HG03103 (cell line): ENCODE results near the gene FRMPD4.

Source experiments
- ATAC-seq: cut with Tn5 transposase; IDR thresholded peaks from one replicate; pipeline ENCODE4 v1.9.1; 2021; ENCODE audit warnings: low read depth; ENCODE audit not compliant: unreplicated experiment

Gene FRMPD4

DNA sequence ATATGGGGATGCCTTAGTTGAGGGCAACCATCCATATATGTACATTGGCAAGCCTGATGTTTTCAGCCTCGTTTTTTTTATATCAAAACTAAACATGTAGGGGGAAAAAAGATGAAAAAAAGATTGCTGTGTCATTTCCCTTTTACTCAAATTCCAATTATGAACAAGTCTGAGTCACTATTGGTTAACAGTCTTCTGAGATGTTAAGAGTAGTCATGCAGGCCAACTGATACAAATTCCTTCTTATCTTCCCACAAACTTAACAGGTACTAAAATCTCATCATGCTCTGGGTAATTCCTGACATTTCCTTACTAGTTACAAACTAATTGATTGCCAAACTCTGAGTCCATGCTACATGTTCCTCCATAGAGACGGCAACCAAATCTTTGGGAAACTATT, 222.1 kb downstream of the FRMPD4 start:
- ATAC-seq = no peak

DNA sequence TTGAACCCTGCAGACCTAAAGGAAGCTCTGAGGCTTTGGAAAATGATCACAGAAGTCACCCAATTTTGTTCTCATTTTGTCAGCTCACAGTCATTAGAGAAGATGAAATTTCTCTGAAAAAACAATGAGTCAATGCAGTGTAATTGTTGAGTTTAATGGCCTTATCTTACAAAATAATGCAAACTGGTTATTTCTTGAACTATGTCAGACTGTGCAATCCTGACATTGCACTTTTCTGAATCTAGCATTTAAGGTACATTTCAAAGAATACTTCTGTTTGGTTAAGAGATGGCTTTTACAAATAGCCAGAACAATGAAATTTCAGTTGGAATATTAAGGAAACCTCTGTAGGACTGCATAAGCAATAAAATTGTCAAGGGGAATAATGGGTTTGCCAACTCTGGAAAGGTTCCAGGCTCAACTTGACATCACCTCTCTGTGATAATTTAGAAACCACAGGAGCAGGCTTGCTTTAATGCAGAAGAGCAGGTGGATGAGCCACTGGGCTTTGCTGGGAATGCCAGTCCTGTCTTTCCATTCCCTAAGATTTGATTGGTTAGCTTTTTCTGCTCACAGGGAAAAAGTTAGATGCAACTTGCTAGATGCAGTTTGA, 222.8 kb downstream of the FRMPD4 start:
- ATAC-seq = no peak

DNA sequence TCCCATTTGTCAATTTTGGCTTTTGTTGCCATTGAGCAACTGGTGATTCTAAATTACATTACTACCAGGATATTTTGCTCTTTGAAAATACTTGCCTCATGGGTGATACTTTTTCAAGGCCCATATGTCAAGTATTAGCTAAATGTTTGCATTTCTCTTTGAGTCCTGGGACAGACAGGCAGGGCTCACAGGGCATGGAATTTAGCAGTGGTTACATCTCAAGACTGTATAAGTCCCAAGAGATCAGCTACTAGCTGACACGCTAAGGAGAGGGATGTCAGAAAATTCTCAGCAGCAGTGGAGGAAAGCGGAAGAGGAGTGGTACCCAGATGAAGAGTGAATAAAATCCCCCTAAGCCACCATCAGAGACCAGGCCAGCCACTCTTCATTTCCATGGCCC, 224.9 kb downstream of the FRMPD4 start:
- ATAC-seq = no peak

DNA sequence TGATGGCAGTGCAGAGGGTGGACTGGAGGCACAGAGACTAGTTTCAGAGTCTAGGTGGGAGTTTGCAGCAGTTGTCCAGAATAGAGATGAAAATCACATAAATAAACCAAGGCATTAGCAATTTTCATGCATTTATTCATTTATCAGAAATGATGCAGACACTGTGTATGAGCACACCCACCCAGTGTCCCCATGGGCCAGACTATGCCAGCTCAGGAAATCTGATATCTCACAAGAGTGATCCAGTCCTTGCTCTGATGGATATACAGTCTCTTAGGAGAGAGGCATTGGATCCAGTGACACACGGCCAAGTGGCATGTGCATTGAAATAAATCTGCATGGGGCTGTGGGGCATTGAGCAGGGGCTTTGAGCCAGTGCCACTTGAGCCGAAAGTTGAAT, 228.2 kb downstream of the FRMPD4 start:
- no peak for ATAC-seq

DNA sequence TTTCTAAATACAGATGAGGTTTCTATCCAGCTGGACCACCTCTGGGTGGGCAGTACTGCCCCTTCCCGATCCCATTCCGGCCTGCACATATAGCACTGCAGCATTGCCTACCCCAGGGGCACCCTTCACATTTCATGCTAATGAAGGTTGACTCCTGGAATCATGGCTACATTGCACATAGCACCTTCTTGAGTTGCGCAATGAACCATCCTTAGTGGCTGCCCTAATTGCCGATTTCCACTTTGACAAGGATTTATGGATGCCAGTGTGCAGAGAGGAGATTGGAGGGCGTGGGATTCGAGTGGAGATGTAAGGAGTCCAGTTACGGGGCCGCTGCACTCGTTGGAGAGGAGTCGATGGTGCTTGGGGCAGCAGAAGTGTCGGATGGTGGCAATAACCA, 229.0 kb downstream of the FRMPD4 start:
- no peak for ATAC-seq

DNA sequence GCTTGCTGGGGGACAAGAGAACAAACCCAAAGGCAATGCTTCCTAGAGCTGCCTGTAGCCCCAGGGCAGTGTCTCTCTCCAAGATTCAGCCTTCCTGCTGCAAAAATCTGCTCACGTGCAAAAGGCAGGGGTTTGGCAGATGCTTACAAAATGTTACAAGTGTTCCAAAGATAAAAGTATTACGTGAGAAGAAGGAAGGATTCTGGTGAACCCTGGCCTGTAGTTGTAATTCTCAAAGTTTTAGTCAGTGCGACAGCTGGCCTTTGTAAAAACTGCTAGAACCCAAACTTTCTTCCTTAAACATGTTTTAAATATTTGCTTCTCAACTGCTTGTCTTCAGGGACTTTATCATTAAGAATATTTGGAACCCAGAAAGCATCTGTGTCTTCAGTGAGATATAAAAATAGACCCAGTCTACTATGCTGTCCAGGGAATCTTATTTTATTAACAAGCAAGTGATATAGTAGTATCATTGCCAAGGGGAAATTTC, 232.3 kb downstream of the FRMPD4 start:
- no peak for ATAC-seq

DNA sequence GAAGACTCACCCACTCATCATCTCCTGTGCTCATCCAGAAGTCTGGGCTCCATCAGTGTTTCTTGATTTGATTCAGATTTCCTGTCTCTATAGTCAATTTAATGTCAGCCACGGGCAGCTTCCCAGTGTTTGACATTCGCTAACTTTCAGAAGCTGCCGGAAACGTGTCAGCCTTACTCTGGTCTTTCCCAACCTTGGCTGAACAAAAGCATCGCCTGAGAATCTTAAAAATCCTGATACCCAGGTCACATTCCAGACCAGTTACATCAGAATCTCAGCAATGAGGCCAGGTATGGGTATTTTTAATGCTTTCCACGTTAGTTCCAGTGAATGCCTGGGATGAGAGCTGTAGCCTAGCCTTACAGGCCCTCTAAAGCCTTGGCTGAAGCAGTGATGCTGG, 233.8 kb downstream of the FRMPD4 start:
- no peak for ATAC-seq

DNA sequence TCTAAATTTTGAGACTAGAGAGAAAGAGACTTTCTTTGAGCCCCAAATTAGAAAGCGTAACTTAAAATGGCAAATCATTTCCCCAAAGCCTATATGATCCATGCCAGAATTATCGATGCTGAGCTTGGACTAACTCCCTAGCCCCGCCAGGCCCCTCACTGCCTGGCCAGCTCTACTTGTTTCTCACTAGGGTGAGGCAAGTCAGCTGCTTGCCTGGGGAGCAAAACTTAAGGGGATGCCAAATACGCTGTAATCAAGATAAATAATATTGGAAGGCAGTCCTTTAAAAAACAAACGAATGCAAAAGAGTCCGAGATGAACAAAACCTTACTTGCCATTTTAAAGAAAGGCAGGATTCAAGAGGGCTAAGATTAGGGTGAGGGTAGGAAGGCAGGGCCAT, 236.0 kb downstream of the FRMPD4 start:
- no peak for ATAC-seq

DNA sequence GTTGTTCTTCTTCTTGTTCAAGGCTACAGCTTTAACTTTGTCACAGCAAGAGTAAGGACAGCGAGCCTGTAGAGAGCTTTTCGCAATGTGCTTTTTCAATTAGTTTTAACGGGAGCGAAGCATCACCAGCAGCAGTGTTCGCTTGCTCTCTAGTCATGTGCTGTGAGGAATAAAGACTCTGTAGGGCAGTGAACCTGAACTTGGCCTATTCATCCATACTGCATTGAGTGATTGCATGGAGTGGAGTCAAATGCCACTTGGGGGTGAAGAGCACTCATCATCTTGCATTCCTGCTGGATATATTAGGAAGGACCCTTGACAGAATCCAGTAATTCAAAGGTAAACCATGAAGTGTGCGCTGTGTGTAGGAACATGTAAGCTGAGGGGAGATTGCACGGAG, 240.0 kb downstream of the FRMPD4 start:
- no peak for ATAC-seq

DNA sequence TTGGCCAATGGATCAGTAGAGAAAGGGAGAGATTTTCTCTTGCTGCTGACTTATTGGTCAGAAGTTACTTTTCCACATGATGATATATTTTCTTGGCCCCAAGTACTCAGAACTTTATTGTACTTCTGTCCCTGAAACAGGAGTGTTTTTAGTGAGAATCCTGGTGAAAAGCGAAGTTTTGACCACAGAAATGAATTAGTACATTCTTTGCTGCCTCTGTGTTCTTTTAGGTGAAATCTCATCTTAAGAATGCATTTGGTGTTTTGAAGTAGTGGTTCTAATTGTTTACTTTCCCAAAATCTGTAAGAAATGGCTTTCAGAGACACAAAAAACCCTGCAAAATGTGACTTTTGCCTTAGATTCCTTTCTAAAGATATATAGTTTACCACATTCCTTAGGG, 240.4 kb downstream of the FRMPD4 start:
- no peak for ATAC-seq

DNA sequence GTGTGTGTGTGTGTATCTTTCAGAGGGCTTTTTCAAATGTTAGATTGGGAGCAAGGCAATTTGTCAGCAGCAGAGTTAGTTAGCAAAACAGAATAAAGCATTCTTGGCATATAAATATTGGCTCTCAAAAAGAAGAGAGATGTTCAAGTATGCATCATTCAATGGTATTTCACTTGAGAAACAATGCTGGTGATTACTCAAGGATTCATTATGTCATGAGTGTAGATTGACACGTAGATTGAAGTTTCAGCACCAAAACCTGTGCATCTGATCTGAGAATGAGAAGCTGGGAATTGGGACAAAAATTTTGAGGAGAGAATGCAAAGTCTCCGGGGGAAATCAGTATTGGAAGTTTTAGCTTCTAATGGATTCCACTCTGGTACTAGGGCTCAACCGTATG, 241.4 kb downstream of the FRMPD4 start:
- no peak for ATAC-seq

DNA sequence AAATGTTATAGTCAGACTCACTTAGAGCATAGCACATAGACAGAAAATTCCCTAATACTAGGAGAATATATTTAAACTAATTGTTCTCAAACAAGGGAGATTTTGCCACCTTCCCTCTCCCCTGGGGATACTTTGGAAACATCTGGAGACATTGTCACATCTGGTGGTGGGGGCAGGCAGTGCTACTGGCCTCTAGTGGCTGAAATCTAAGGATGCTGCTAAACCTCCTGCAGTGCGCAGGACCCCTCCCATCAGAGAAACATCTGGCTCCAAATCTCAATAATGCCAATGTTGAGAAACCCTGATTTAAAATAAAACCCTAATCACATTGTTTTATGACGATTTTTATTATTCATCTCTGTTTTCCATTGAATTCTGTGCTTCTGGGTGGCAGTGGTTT, 244.9 kb downstream of the FRMPD4 start:
- ATAC-seq = no peak

DNA sequence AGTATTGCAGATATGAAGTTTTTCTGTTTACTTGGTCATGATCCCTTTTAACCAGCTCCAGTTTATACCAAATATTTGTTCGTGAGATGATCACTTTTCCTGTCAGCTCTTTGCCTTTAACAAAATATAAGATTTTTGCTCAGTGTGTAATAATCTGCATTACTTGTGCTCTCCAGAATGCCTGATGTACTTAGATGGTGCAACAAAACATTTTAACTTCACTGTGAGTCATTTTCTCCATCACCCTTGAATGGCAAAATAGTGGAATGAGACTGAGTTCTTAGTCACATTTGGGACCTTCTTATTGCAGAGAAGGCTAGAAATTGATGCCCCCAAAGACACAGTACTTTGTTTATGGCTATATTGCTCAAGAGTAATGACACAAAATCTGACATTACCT, 252.0 kb downstream of the FRMPD4 start:
- no peak for ATAC-seq

DNA sequence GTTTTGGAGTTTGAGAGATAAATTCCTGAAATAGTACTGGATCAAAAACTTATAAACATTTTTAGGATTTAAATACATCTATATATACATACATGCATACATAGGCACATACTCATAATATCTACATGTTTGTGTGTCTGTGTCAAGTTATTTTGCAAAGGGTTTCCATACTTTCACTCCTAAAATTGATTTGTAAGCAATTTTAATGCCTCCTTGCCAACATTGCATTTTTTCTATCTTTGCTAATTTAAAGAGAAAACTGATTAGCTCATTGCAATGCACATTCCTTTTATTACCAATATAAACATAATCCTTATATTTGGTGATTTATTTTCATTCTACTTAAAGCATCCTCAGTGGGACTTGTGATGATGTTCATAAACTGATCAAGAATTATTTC, 258.3 kb downstream of the FRMPD4 start:
- ATAC-seq = no peak

DNA sequence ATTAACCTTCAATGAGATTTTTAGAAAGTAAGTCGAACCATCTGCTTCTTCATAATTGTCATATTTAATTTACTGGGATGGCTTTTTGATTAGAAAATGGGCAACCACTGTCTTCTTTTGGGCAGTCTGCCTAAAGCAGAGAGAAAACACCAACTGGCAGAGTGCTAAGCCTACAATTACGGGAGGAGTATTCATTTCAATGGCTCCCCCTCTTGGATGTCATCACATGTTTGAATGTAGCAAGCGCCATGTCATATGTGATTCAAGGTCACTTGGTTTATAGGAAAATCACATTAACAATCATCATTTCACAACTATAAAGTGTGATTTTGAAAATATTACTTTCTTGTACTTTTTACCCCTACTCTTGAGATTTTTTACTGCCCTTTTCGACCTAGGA, 261.9 kb downstream of the FRMPD4 start:
- no peak for ATAC-seq

DNA sequence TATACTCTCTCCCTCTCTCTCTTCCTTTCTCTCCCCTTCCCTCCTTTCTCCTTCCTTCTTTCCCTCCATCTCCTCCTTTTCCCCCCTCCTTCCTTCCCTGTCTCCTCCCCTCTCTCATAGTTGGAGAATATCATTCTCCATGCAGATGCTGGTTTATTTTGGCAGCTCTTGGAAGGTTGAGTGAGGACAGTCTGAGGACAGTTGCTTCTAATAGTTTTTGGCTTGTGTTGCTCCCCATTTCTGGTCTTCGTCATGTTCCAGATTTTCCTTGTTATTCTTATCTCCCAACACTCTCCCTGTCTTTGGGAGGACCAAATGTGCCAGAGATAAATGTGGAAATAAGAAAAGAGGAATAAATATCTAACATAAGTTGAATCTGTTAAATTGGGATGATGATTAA, 263.0 kb downstream of the FRMPD4 start:
- no peak for ATAC-seq

DNA sequence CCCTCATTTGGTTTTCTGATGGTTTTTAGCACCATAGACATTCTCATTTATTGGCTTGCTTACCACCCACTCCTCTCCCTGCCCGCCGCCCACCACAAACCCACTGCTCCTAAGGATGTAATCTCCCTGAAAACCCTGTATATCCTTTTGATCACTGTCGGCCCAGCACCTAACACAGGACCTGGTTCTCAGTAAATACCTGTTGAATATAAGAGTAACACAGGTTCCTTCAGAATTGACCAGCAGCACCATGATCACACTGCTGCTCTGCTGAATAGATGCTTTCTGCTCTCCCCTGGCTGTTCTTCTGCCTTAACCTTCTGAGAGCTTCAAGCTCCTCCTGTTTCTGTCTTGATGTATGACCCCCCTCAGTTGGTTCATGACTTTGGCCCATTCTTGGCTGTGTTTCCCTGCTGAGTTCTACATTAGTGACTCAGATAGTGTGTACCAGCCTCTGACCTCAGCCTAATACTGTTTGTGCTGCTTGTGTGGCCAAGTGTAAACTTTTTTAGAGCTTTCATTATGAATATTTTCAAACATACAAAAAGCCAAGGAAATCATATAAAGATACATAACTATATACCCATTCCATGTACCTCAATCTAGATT, 265.3 kb downstream of the FRMPD4 start:
- ATAC-seq = no peak

DNA sequence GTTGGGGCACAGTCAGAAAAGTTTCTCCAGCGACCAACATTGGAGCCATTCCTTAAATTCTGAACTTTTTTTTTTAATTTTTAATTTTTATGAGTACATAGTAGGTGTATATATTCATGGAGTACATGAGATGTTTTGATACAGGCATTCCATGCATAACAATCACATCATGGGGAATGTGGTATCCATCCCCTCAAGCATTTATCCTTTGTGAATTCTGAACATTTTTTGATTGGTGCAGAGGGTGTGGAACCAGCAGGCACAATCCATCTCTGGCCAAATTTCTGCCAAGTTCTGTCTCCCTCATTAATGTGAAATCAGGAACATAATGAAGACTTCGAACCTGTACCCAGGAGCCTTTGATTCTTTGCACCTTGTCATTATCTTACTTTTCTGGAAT, 267.0 kb downstream of the FRMPD4 start:
- ATAC-seq = no peak

DNA sequence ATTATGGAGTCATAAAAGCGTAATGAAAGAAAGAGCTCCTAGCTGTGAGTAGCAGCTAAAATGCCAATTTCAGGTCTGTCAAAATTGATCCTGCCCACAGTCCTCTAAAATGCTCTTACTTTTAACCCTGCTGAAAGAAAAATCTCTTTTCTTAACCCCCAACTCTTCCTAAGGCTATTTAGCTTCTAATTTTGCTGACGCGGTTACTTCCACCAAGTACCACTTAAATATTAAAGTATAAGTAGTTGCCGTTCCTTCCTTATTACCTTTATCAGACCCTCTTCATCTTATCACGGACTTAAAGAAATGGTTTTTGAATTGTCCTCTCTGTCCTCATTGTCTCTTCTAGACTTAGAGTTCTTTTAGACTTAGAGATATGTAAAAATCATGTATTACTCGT, 272.2 kb downstream of the FRMPD4 start:
- no peak for ATAC-seq

DNA sequence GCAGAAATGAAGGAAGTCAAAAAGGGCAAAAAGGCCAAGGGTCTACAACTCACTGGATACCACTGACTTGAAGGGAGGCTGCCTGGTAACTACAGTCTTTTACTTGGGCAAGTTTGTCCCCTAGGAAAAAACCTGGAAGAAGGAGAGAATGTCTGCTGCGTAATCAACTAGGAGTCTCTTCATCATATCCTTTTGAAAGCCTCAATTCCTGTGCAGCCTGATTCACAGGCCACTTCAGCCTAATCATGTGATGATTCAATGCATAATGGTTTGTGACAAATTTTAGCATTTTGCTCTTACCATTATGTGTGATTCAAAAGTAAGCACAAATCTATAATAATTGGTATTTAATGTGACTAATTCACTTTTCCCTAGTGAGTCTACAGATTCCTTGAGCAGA, 273.6 kb downstream of the FRMPD4 start:
- ATAC-seq = no peak

DNA sequence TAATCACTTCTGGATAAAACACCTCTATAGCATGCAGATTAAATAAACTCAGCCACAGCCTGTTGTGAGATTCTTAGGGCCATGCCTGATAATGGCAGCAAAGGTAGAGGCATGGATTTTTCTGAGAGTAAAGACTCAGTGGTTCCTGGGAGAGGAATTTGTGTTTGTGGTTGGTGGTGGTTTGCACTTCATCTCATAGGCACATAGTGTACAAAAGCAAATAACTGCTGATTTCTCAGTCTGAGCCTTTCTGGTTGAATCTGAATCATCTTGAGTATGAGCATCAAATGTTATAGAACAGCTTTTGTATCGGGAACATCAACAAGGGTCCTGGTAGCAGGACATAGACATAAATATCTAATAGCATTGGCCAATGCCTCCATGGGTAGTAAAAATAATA, 274.3 kb downstream of the FRMPD4 start:
- ATAC-seq = no peak

DNA sequence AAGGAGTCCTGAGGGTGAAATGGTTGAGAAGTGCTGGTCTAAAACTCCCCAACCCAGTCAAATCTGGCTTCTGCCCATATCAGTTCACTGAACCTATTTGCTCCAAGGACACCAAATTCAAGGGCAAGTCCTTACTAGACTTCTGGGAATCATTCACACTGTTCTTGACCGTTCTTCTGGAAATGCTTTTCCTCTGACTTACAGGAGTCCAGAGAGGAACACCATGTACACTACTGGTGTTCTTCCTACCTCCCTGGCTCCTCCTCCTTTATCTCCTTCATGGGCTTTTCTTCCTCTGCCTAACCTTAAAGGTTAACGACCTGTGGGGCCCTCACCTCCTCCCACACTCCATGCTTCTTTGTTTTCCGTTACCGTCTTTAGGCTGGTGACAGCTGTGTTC, 281.3 kb downstream of the FRMPD4 start:
- ATAC-seq = no peak

DNA sequence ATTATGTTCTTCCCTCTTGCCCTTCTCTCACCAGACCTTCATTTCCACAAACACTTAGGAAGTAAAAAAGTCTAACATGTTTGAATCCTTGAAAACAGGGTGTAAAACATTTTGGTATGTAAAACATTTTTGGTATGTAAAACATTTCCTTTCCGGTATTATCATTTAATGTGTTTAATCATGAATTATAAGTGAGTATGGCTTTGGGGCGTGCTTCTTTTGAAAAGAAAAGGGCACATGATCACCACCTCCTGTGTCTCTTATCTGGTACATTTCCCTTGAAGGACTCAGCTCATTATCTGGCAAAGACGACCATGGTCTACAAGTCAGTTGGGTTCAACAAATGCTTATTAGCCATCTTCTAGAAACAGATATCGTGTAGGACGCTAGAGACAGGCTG, 283.6 kb downstream of the FRMPD4 start:
- no peak for ATAC-seq
